Stomach (tissue), 4 donors: ENCODE data around the gene ISG20.

ENCODE experiments used
- EP300 ChIP-seq: sonication (generic); formaldehyde crosslinking; IDR thresholded peaks from one replicate; pipeline ENCODE4 v1.6.1; 2017; ENCODE audit warnings: antibody characterized with exemption
- POLR2A ChIP-seq, 4 donors: fragments of 450-650 bp; IDR thresholded peaks; one replicate each; pipeline ENCODE4 v1.6.1; 2016; ENCODE audit warnings: antibody characterized with exemption in 4 of 4, control low read depth in 2 of 4, mild to moderate bottlenecking in 1 of 4, moderate library complexity in 1 of 4
- POLR2AphosphoS5 ChIP-seq, 3 donors: sonication (generic); formaldehyde crosslinking; IDR thresholded peaks; one replicate each; pipeline ENCODE4 v1.6.1; 2016; ENCODE audit warnings: antibody characterized with exemption in 3 of 3
- TF ChIP-seq, protein P1 (sequence below), 7 experiments: fragments of 450-650 bp in 4 of 7; fragments of 200-600 bp in 3 of 7; sonication (generic) in 3 of 7; IDR thresholded peaks; one replicate each; pipeline ENCODE4 v1.5.1; 2016 to 2019; ENCODE audit warnings: antibody characterized with exemption in 7 of 7, control low read depth in 2 of 7, mild to moderate bottlenecking in 1 of 7

DNA sequence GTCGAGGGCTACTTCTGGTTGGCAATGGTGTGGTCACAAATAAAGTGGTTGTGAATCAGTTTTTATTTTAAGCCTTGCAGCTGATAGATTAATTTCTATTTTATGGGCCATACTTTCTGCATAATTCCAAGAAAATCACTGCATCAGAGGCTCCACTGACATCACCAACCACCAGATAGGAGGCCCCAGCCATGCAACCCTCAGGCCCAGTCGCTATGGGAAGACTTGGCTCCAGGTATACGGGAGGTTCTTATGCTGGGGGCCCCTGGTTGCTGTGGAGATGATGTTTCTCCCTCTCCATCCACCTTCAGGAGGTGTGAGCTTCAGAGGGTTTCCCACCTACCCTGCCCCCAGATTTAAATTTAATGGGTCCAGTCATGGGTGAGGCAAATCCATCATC, 57.4 kb downstream of the ISG20 start:
- no peak for TF ChIP-seq EP300
- TF ChIP-seq, protein P1, sequence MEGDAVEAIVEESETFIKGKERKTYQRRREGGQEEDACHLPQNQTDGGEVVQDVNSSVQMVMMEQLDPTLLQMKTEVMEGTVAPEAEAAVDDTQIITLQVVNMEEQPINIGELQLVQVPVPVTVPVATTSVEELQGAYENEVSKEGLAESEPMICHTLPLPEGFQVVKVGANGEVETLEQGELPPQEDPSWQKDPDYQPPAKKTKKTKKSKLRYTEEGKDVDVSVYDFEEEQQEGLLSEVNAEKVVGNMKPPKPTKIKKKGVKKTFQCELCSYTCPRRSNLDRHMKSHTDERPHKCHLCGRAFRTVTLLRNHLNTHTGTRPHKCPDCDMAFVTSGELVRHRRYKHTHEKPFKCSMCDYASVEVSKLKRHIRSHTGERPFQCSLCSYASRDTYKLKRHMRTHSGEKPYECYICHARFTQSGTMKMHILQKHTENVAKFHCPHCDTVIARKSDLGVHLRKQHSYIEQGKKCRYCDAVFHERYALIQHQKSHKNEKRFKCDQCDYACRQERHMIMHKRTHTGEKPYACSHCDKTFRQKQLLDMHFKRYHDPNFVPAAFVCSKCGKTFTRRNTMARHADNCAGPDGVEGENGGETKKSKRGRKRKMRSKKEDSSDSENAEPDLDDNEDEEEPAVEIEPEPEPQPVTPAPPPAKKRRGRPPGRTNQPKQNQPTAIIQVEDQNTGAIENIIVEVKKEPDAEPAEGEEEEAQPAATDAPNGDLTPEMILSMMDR (IDR thresholded peaks at IDR 0.05): no peak
- TF ChIP-seq POLR2AphosphoS5 (IDR thresholded peaks at IDR 0.05): no peak
- no peak for TF ChIP-seq POLR2A (IDR thresholded peaks at IDR 0.05)
